H54 (cell line): ENCODE results near the gene EIF5A.
A peak's percentile ranks its signal among the peaks of the same experiment; 100 is the strongest.

Experiments used
- DNase-seq: peaks from one replicate; pipeline ENCODE4 v3.0.0; 2011; ENCODE audit warnings: low spot score, mixed read lengths; ENCODE audit not compliant: insufficient read length
- FAIRE-seq: peaks from 3 replicates; lab custom pipeline; 2011; peaks lifted over from hg19 to GRCh38; lab: Jason Lieb, UNC
- POLR2A ChIP-seq: IDR thresholded peaks from 2 replicates; pipeline ENCODE4 v1.6.1; 2011; ENCODE audit warnings: low read depth, mild to moderate bottlenecking, low read length

The EIF5A gene

GRCh38 chr17:7313890-7314718 lies 6.7 kb downstream of the EIF5A start:
- DNase-seq (no peak), FAIRE-seq (no peak)
- TF ChIP-seq POLR2A = no peak

GRCh38 chr17:7314719-7315569 lies 7.5 kb downstream of the EIF5A start, which contains the start of gene GPS2:
Gene GPS2, minus strand, starts transcription at chr17:7315360. Its CDS starts 308 bp downstream, at chr17:7315052.
- DNase-seq (peak; percentile 89), FAIRE-seq (no peak)
- peak; percentile 91 for TF ChIP-seq POLR2A

- FAIRE-seq = no peak
- TF ChIP-seq POLR2A = no peak
- DNase-seq = no peak
These were observed 8.3 kb downstream of the EIF5A start for GRCh38 chr17:7315570-7316235.

GRCh38 chr17:7317161-7317803 lies 9.9 kb downstream of the EIF5A start:
- FAIRE-seq (no peak), DNase-seq (no peak)
- TF ChIP-seq POLR2A = no peak

- DNase-seq = no peak
- no peak for TF ChIP-seq POLR2A
- FAIRE-seq = no peak
These were observed 10.9 kb downstream of the EIF5A start for GRCh38 chr17:7318121-7318860.

GRCh38 chr17:7321466-7321865 lies 14.0 kb downstream of the EIF5A start:
- DNase-seq (no peak), FAIRE-seq (no peak)
- no peak for TF ChIP-seq POLR2A

GRCh38 chr17:7322520-7323194 lies 15.2 kb downstream of the EIF5A start:
- FAIRE-seq (no peak), DNase-seq (no peak)
- no peak for TF ChIP-seq POLR2A

GRCh38 chr17:7323731-7324437 lies 16.5 kb downstream of the EIF5A start:
- TF ChIP-seq POLR2A = no peak
- FAIRE-seq (no peak), DNase-seq (no peak)

GRCh38 chr17:7324438-7324779 lies 17.0 kb downstream of the EIF5A start:
- no peak for TF ChIP-seq POLR2A
- FAIRE-seq (no peak), DNase-seq (no peak)

GRCh38 chr17:7325031-7325528 lies 17.7 kb downstream of the EIF5A start:
- TF ChIP-seq POLR2A = no peak
- DNase-seq (no peak), FAIRE-seq (no peak)

GRCh38 chr17:7326186-7326585 lies 18.8 kb downstream of the EIF5A start:
- FAIRE-seq (no peak), DNase-seq (no peak)
- TF ChIP-seq POLR2A = no peak
